ENCODE measurements around the gene GNB1L. TPM values are rescaled to one million over a fixed set of nuclear protein-coding genes. Genes with fewer than 3 reads are reported as not detected.

The GNB1L gene
- total and polyA plus RNA-seq, 9 of the 15 experiments (the other 6 are each of a cell fraction or from before 2014, with no cell fraction given): 0.56 to 50.5 (median 10.2) TPM

GRCh38 chr22:19900707-19901436, 46.2 kb upstream of the GNB1L start:
- no peak overlapping the region for H3K27ac ChIP-seq (ENCODE audit: extremely low read depth, low read depth, low read length)
- peak; percentile 15 for TF ChIP-seq WHSC1 (IDR thresholded peaks at IDR 0.05; ENCODE audit: low read length)
- peak; percentile 31; the same call in 1 of the 2 replicates for TF ChIP-seq POLR2G (IDR thresholded peaks at IDR 0.05; ENCODE audit: low read depth, low read length)
- TF ChIP-seq NFE2 (IDR thresholded peaks at IDR 0.05; ENCODE audit: low read depth): no peak
- peak; percentile 87 for TF ChIP-seq SETDB1 (IDR thresholded peaks at IDR 0.05; ENCODE audit: low read length)
- TF ChIP-seq GABPA (tag; conservative IDR thresholded peaks at IDR 0.05; ENCODE audit: low read depth): no peak
- 0 out of 2 replicates have a peak, but pooled peaks have one; percentile 6 for TF ChIP-seq RBFOX2 (IDR thresholded peaks at IDR 0.05; ENCODE audit: low read depth, low read length)
- no peak for TF ChIP-seq CEBPG (CRISPR knock-in tag; IDR thresholded peaks at IDR 0.05)
- no peak for TF ChIP-seq CEBPG (tag; conservative IDR thresholded peaks at IDR 0.05 in 1 of 2, IDR thresholded peaks at IDR 0.05 in 1 of 2)
- no peak for TF ChIP-seq MAX (CRISPR knock-in tag; IDR thresholded peaks at IDR 0.05)
- TF ChIP-seq PRMT5 (CRISPR knock-in tag; IDR thresholded peaks at IDR 0.05): 0 out of 2 replicates have a peak, but pooled peaks have one; percentile 25
- TF ChIP-seq FUS (optimal IDR thresholded peaks at IDR 0.05; ENCODE audit: low read depth, low read length): no peak
- in situ Hi-C loops (cut with MboI) (no loop called here), intact Hi-C loops (cut with micrococcal nuclease) (no loop called here)
- H3K4me2 ChIP-seq (ENCODE audit: insufficient read depth, low read length): no peak overlapping the region
- BruUV-seq (replicated peaks): no TSS peak
- WGBS (ENCODE audit: insufficient coverage, low coverage, missing lambda C conversion rate): 58% methylated on average over 13 of the region's 13 CpGs
- FAIRE-seq: no peak
- H3K4me3 ChIP-seq: no peak overlapping the region
- ChIA-PET POLR2A (interaction anchor here (0.6 to 11.2 kb wide), 16 partner anchors 10 to 315 kb away, joined by 3 to 141 read pairs (median 4); no protein-coding TSS in a partner anchor), CTCF (ENCODE audit: low intra/inter-chr PET ratio) (no interaction called here)
- ATAC-seq: no peak
- peaks cover 12% of the 10 kb centered on the region for H4K20me1 ChIP-seq (replicated peaks; ENCODE audit: control insufficient read depth, insufficient read depth, low read length)
- DNase-seq (ENCODE audit: extremely low read depth in 1 of 4, low spot score in 3 of 4): no peak
- peak overlapping the region in 1 of 2 experiments; percentile 26; a peak in 2 of 4 replicates for H3K9ac ChIP-seq (ENCODE audit: insufficient read depth in 1 of 2, low read depth in 2 of 2, low read length in 2 of 2)
- no peaks in the 10 kb centered on the region for H3K9me3 ChIP-seq (replicated peaks; ENCODE audit: control insufficient read depth, insufficient read depth, low read depth, low read length)
- H3K4me1 ChIP-seq (replicated peaks in 1 of 2; ENCODE audit: control insufficient read depth in 2 of 2, insufficient read depth in 2 of 2, low read length in 2 of 2): peaks cover 0 to 52% of the 10 kb centered on the region in 2 experiments; a peak in 2 of 5 replicates
- no peaks in the 10 kb centered on the region for H3K79me2 ChIP-seq (ENCODE audit: control insufficient read depth, insufficient read depth, low read length)
- no peaks in the 10 kb centered on the region for H3K27me3 ChIP-seq (ENCODE audit: control insufficient read depth in 2 of 2, insufficient read depth in 2 of 2, low read length in 2 of 2)
- H3K36me3 ChIP-seq (ENCODE audit: control insufficient read depth, insufficient read depth, low read length): peaks cover 13% of the 10 kb centered on the region; the same call in 2 of the 3 replicates
- no peak overlapping the region for H2AFZ ChIP-seq (ENCODE audit: low read depth, low read length)
- H3K9me1 ChIP-seq (ENCODE audit: control insufficient read depth, insufficient read depth, low read length): no peaks in the 10 kb centered on the region
